ENCODE results near the gene SEMA5B.
A peak's percentile ranks its signal among the peaks of the same experiment; 100 is the strongest.

The SEMA5B gene

GRCh38 chr3:122921791-122922651, 105.5 kb downstream of the SEMA5B start:
- peak overlapping the region; percentile 2 for H3K4me3 ChIP-seq (ENCODE audit: extremely low read depth, insufficient read depth, low read length, poor library complexity, severe bottlenecking)
- WGBS, 2 experiments (ENCODE audit: insufficient coverage in 2 of 2), result 36 to 45% methylated on average over 35 to 53 of the region's 68 CpGs
- no peak overlapping the region for H3K27ac ChIP-seq (ENCODE audit: low read depth, low read length, severe bottlenecking)
- H3K4me1 ChIP-seq (ENCODE audit: control insufficient read depth, insufficient read depth, low read length, poor library complexity, severe bottlenecking), result no peaks in the 10 kb centered on the region
- H3K9me3 ChIP-seq (ENCODE audit: control insufficient read depth, low read length), result no peaks in the 10 kb centered on the region
- no peaks in the 10 kb centered on the region for H3K36me3 ChIP-seq (ENCODE audit: control insufficient read depth, insufficient read depth, low read length)

GRCh38 chr3:122920986-122921385, 106.6 kb downstream of the SEMA5B start:
- Histone ChIP-seq H3K9me3 (ENCODE audit: control insufficient read depth, low read length) (no peaks in the 10 kb centered on the region), H3K4me3 (ENCODE audit: extremely low read depth, insufficient read depth, low read length, poor library complexity, severe bottlenecking) (no peak overlapping the region), H3K36me3 (ENCODE audit: control insufficient read depth, insufficient read depth, low read length) (no peaks in the 10 kb centered on the region), H3K4me1 (ENCODE audit: control insufficient read depth, insufficient read depth, low read length, poor library complexity, severe bottlenecking) (no peaks in the 10 kb centered on the region), H3K27ac (ENCODE audit: low read depth, low read length, severe bottlenecking) (no peak overlapping the region)
- 79 to 80% methylated on average over 3 to 6 of the region's 6 CpGs for WGBS, 2 experiments (ENCODE audit: insufficient coverage in 2 of 2)

- H3K9me3 ChIP-seq (ENCODE audit: control insufficient read depth, low read length), result no peaks in the 10 kb centered on the region
- 74 to 100% methylated on average over 2 to 3 of the region's 3 CpGs for WGBS, 2 experiments (ENCODE audit: insufficient coverage in 2 of 2)
- H3K4me3 ChIP-seq (ENCODE audit: extremely low read depth, insufficient read depth, low read length, poor library complexity, severe bottlenecking), result no peak overlapping the region
- no peaks in the 10 kb centered on the region for H3K36me3 ChIP-seq (ENCODE audit: control insufficient read depth, insufficient read depth, low read length)
- no peak overlapping the region for H3K27ac ChIP-seq (ENCODE audit: low read depth, low read length, severe bottlenecking)
- no peaks in the 10 kb centered on the region for H3K4me1 ChIP-seq (ENCODE audit: control insufficient read depth, insufficient read depth, low read length, poor library complexity, severe bottlenecking)
These were observed 108.3 kb downstream of the SEMA5B start for GRCh38 chr3:122919291-122919610.

GRCh38 chr3:122918576-122919290, 108.8 kb downstream of the SEMA5B start:
- 73 to 81% methylated on average over 4 of the region's 5 CpGs for WGBS, 2 experiments (ENCODE audit: insufficient coverage in 2 of 2)
- no peaks in the 10 kb centered on the region for H3K4me1 ChIP-seq (ENCODE audit: control insufficient read depth, insufficient read depth, low read length, poor library complexity, severe bottlenecking)
- no peak overlapping the region for H3K4me3 ChIP-seq (ENCODE audit: extremely low read depth, insufficient read depth, low read length, poor library complexity, severe bottlenecking)
- H3K27ac ChIP-seq (ENCODE audit: low read depth, low read length, severe bottlenecking), result no peak overlapping the region
- H3K36me3 ChIP-seq (ENCODE audit: control insufficient read depth, insufficient read depth, low read length), result no peaks in the 10 kb centered on the region
- no peaks in the 10 kb centered on the region for H3K9me3 ChIP-seq (ENCODE audit: control insufficient read depth, low read length)

GRCh38 chr3:122917412-122917811, 110.2 kb downstream of the SEMA5B start:
- no peaks in the 10 kb centered on the region for H3K36me3 ChIP-seq (ENCODE audit: control insufficient read depth, insufficient read depth, low read length)
- H3K4me3 ChIP-seq (ENCODE audit: extremely low read depth, insufficient read depth, low read length, poor library complexity, severe bottlenecking), result no peak overlapping the region
- no peaks in the 10 kb centered on the region for H3K4me1 ChIP-seq (ENCODE audit: control insufficient read depth, insufficient read depth, low read length, poor library complexity, severe bottlenecking)
- H3K27ac ChIP-seq (ENCODE audit: low read depth, low read length, severe bottlenecking), result no peak overlapping the region
- 82 to 98% methylated on average over 4 of the region's 4 CpGs for WGBS, 2 experiments (ENCODE audit: insufficient coverage in 2 of 2)
- H3K9me3 ChIP-seq (ENCODE audit: control insufficient read depth, low read length), result no peaks in the 10 kb centered on the region

- Histone ChIP-seq H3K36me3 (ENCODE audit: control insufficient read depth, insufficient read depth, low read length) (no peaks in the 10 kb centered on the region), H3K9me3 (ENCODE audit: control insufficient read depth, low read length) (no peaks in the 10 kb centered on the region), H3K4me3 (ENCODE audit: extremely low read depth, insufficient read depth, low read length, poor library complexity, severe bottlenecking) (no peak overlapping the region), H3K27ac (ENCODE audit: low read depth, low read length, severe bottlenecking) (no peak overlapping the region), H3K4me1 (ENCODE audit: control insufficient read depth, insufficient read depth, low read length, poor library complexity, severe bottlenecking) (no peaks in the 10 kb centered on the region)
- 89 to 96% methylated on average over 3 to 4 of the region's 6 CpGs for WGBS, 2 experiments (ENCODE audit: insufficient coverage in 2 of 2)
These were observed 111.0 kb downstream of the SEMA5B start for GRCh38 chr3:122916580-122916979.

GRCh38 chr3:122916084-122916483, 111.5 kb downstream of the SEMA5B start:
- Histone ChIP-seq H3K4me1 (ENCODE audit: control insufficient read depth, insufficient read depth, low read length, poor library complexity, severe bottlenecking) (no peaks in the 10 kb centered on the region), H3K4me3 (ENCODE audit: extremely low read depth, insufficient read depth, low read length, poor library complexity, severe bottlenecking) (no peak overlapping the region), H3K27ac (ENCODE audit: low read depth, low read length, severe bottlenecking) (no peak overlapping the region), H3K36me3 (ENCODE audit: control insufficient read depth, insufficient read depth, low read length) (no peaks in the 10 kb centered on the region), H3K9me3 (ENCODE audit: control insufficient read depth, low read length) (no peaks in the 10 kb centered on the region)
- WGBS, 2 experiments (ENCODE audit: insufficient coverage in 2 of 2), result 90 to 100% methylated on average over 2 to 3 of the region's 4 CpGs

GRCh38 chr3:122915300-122916055, 112.1 kb downstream of the SEMA5B start:
- Histone ChIP-seq H3K9me3 (ENCODE audit: control insufficient read depth, low read length) (no peaks in the 10 kb centered on the region), H3K4me1 (ENCODE audit: control insufficient read depth, insufficient read depth, low read length, poor library complexity, severe bottlenecking) (no peaks in the 10 kb centered on the region), H3K4me3 (ENCODE audit: extremely low read depth, insufficient read depth, low read length, poor library complexity, severe bottlenecking) (no peak overlapping the region), H3K36me3 (ENCODE audit: control insufficient read depth, insufficient read depth, low read length) (no peaks in the 10 kb centered on the region), H3K27ac (ENCODE audit: low read depth, low read length, severe bottlenecking) (no peak overlapping the region)
- WGBS, 2 experiments (ENCODE audit: insufficient coverage in 2 of 2), result 85 to 87% methylated on average over 10 to 16 of the region's 17 CpGs

- Histone ChIP-seq H3K27ac (ENCODE audit: low read depth, low read length, severe bottlenecking) (no peak overlapping the region), H3K36me3 (ENCODE audit: control insufficient read depth, insufficient read depth, low read length) (no peaks in the 10 kb centered on the region), H3K4me3 (ENCODE audit: extremely low read depth, insufficient read depth, low read length, poor library complexity, severe bottlenecking) (no peak overlapping the region), H3K4me1 (ENCODE audit: control insufficient read depth, insufficient read depth, low read length, poor library complexity, severe bottlenecking) (no peaks in the 10 kb centered on the region), H3K9me3 (ENCODE audit: control insufficient read depth, low read length) (no peaks in the 10 kb centered on the region)
- WGBS, 2 experiments (ENCODE audit: insufficient coverage in 2 of 2), result 95 to 96% methylated on average over 33 of the region's 33 CpGs
These were observed 113.9 kb downstream of the SEMA5B start for GRCh38 chr3:122913539-122914100.

- no peak overlapping the region for H3K4me3 ChIP-seq (ENCODE audit: extremely low read depth, insufficient read depth, low read length, poor library complexity, severe bottlenecking)
- H3K36me3 ChIP-seq (ENCODE audit: control insufficient read depth, insufficient read depth, low read length), result no peaks in the 10 kb centered on the region
- 95% methylated on average over 70 to 75 of the region's 76 CpGs for WGBS, 2 experiments (ENCODE audit: insufficient coverage in 2 of 2)
- H3K4me1 ChIP-seq (ENCODE audit: control insufficient read depth, insufficient read depth, low read length, poor library complexity, severe bottlenecking), result no peaks in the 10 kb centered on the region
- no peaks in the 10 kb centered on the region for H3K9me3 ChIP-seq (ENCODE audit: control insufficient read depth, low read length)
- no peak overlapping the region for H3K27ac ChIP-seq (ENCODE audit: low read depth, low read length, severe bottlenecking)
These were observed 114.6 kb downstream of the SEMA5B start for GRCh38 chr3:122912772-122913538.
